HG02852 (cell line): ENCODE results near the gene ASTN2.

ENCODE experiments used
- ATAC-seq: cut with Tn5 transposase; IDR thresholded peaks from one replicate; pipeline ENCODE4 v1.9.1; 2021; ENCODE audit warnings: mild to moderate bottlenecking, moderate library complexity; ENCODE audit not compliant: unreplicated experiment

The ASTN2 gene

GRCh38 chr9:117034866-117035265 is 380.0 kb downstream of the ASTN2 start:
- ATAC-seq = no peak

DNA sequence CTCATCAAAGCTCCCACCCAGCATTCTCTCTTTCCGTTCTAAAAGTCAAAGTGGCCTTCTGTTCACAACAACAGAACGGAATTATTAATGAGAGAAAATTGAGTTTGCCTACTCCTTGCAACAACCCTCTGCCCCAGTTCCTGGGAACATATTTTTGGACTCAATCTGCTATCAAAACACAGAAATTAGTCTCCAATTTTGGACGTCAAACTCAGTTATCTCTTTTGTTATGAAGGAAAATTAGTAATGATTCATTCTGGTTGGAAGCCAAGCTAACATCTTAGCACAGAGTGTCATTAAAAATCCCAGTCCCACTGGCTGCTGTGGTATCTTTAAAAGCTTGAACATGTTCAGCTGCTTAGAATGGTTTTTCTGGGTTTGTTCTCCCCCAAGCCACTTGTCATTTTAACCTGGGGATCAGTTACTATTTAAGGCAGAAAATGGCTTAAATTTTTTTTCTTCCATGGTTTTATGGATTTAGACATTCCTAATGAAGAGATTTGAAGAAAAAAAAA is 384.5 kb downstream of the ASTN2 start:
- ATAC-seq = no peak

- ATAC-seq = no peak
These were observed 385.5 kb downstream of the ASTN2 start for GRCh38 chr9:117029341-117029740.

DNA sequence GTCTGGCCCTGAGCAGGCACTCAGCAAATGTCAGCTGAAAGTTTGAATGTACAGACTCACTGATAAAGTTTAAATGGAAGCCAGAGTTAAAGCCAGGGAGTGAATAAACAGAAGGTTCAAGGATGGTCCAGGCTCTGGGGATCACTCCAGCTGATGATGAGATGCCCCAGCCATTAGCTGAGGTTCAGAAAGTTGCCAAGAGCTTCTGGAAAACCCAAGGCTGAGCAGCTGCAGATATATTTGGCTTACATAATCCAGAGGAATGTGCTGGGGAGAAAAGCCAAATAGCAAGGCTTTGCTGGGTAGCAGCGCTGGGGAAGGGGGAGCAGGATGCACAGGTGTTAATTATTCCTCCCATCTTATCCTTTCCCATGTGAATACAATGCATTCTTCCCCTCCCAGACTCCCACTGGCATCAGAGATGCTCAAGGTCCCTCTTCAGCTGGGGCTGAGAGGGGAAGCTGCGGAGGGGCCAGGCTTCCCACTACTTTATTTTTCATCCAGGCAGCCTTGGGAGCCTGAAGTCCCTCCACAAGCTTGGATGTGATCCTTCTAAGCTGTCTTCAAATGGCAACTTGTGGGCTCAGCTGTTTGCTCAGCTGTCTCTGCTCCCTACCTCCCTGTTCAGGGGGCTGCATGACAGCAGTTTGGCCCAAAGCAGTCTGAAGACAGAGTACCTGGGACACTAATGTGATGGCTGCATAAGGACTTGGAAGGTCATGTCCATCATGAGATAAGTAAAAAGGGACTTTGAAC is 386.6 kb downstream of the ASTN2 start:
- ATAC-seq = no peak

DNA sequence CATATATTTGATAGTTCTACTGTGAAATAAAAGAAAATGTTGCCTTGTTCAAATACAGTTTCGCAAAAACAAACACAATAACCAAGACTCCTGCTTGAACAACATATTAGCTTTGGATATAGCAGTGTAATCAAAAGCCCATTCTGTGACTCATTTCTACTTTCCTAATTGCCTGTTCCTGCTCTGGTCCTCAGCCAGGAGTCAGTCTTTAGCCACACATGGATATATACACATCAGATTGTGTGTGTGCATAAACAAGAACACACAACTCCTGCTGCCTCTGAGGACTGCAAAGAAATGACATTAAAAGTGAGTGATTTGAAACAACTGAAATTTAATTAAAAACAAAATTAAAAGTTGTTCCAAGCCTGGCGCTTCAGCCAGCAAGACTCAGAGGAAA is 393.0 kb downstream of the ASTN2 start:
- ATAC-seq = no peak

- no peak for ATAC-seq
These were observed 395.8 kb downstream of the ASTN2 start for GRCh38 chr9:117018966-117019617.

- no peak for ATAC-seq
These were observed 397.4 kb downstream of the ASTN2 start for GRCh38 chr9:117017414-117017985.

- no peak for ATAC-seq
These were observed 400.8 kb downstream of the ASTN2 start for GRCh38 chr9:117014061-117014460.

GRCh38 chr9:117013440-117013995 is 401.3 kb downstream of the ASTN2 start:
- no peak for ATAC-seq

GRCh38 chr9:117010061-117010460 is 404.8 kb downstream of the ASTN2 start:
- ATAC-seq = no peak

DNA sequence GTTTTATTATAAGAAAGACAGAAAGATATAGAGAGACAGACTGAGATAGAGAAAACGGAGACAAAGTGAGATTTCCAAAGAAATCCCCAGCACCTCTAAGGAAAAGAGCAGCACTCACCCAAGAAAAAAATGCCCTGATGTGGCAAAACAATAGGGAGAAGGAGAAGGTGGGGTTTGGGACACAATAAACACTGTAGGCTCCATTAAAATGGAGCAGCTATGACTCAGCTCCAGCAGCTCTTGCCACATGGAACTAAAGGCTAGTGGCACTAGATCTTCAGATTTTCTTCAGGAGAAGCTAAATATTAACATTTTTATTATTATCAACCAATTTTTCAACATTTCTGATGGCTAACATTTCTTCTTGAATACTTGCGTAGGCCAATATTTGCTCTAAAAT is 406.0 kb downstream of the ASTN2 start:
- ATAC-seq = no peak

DNA sequence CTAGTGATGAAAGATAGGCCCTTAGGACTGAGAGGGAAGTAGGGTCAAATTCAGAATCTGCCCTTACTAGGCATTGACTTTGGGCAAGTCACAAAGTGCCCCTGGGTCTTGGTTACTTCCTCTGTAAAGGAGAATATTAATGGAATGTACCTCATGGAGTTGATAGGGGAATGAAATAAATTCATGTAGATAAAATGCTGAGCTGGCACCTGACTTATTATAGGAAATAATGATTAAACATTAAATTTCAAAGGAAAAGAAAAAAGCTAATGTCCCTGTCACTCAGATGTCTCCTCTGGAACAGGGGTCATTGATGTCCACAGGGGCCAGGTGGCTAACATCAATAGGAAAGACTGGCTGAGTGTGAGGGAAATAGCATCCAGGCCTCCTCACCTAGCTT is 406.4 kb downstream of the ASTN2 start:
- ATAC-seq = no peak

DNA sequence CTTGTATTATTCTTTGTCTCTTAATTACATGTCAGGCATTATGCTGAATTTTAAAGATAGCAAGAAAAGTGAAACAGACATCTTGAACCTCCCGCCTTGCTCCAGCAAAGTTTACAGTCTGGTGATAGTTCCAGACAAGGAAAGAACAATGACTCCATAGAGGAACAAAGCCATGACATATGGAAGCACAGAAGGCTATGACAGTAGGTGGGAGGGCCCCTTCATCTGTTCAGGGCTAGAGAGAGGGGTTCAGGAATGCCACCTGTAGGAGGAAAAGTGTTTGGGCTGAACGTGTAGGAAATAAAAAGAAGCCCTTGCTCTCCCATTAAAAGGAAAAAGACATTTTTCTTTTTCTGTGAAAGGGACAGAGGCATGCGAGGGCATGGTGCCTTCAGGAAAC is 412.2 kb downstream of the ASTN2 start:
- no peak for ATAC-seq

DNA sequence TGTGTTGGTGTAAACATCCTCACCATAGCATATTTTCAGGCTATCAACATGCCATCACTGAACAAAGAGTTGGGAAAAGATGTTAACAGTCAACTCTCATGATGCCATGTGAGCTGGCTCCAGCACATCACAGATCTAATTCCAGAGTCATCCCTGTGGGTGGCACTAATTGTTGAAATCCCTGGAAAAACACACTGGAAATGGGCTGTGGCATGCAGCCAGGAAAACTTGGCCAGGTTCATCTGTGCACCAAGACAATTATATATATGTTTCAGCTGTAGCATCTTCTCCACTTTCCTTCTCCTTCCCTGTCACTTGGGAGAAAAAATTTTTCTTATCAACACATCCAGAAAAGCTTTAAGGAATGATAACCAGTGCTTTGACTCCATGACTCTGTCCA is 414.0 kb downstream of the ASTN2 start:
- ATAC-seq = no peak

- no peak for ATAC-seq
These were observed 414.6 kb downstream of the ASTN2 start for GRCh38 chr9:117000196-117000723.

DNA sequence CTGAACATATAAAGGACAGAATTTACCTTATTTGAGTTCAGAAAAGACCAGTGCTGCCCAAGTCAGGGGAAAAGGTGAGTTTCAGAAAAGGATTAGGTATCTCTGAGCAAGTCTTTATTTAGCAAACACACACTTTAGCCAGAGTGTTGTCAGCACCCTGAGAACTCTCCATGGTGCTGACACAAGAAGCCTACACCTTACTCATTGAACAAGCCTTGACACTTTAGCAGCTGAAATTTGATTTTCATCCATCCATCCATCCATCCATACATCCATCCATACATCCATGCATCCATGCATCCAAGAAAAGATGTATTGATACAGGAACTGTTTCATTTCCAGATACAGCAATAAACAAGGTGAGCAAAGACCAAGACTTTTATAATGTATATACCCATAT is 416.6 kb downstream of the ASTN2 start:
- no peak for ATAC-seq

GRCh38 chr9:116992865-116993264 is 422.0 kb downstream of the ASTN2 start:
- no peak for ATAC-seq

GRCh38 chr9:116991051-116991450 is 423.8 kb downstream of the ASTN2 start:
- no peak for ATAC-seq

DNA sequence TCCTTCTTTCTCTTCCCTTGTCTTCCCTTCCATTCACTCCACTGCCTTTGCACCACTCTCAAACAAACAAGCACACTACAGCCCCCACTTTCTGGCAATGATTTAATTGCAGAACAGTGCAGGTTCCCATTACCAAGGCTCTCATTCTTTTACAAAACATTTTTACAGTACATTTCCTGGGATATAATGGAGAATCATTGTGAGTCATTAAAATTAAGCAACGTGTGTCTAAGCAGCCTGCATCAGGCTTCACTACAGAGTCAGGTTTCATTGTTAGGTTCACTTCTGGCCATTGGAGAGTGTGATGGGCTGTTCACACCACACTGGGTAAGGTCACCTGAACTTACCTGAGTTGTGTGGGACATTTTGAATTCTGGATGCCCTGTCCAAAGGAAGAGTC is 424.3 kb downstream of the ASTN2 start:
- no peak for ATAC-seq

DNA sequence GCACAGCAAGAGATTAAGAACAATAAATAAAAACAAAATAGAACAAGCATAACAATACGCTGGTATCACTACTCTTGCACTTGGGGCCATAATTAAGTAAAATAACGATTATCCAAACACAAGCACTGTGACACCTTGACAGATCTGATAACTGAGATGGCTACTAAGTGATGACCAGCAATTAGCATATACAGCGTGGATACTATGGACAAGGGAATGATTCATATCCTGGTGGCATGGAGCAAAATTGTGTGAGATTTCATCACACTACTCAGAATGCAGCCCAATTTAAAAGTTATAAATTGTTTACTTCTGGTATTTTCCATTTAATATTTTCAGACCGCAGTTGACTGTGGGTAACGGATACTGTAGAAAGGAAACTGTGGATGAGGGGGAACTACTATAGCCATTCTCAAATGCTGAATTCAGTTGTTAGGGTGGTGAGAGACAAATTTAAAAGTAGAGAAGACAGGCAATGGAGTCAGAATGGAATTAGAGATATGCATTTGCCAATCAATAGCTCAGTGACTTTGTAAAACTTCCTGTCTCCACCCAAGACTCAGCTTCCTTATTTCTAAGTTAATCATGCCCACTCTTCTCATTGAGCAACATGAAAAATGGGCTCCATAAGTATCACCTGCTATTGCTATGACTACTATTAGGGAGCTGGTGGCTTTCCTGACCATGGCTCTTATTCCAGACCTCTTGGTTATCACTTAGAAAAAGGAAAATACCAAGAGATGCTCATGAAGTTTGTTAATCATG is 427.0 kb downstream of the ASTN2 start:
- ATAC-seq = no peak

DNA sequence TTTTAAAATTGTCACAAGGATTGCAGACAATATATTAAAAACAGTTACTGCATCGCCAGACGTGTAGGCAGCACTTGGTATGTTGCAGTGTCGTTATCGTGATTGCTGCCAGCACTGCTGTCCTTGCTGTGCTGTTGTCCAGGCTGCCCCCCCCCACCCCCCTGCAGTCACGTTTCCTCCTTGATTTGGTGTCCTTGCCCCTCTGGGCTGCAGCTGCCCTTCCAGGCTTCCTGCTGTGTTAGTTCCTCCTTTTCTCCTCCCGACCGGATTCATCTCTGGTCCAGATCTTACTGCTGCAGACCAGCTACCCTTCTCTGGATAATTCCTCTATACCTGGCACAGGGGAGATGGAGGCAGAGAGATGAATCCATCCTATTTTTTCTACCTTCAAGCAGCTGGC is 428.8 kb downstream of the ASTN2 start:
- no peak for ATAC-seq
